D721Med (cell line): ENCODE data around the gene LRRC34.

Experiments used
- DNase-seq: peaks from one replicate; pipeline ENCODE4 v3.0.0; 2011; ENCODE audit warnings: low spot score; ENCODE audit not compliant: insufficient read length
- FAIRE-seq: peaks from 2 replicates; lab custom pipeline; 2011; peaks lifted over from hg19 to GRCh38; lab: Jason Lieb, UNC
- TF ChIP-seq, protein P1 (sequence below): IDR thresholded peaks from 2 replicates; pipeline ENCODE4 v1.5.1; 2012; ENCODE audit warnings: mild to moderate bottlenecking, control low read depth; ENCODE audit not compliant: insufficient read depth; ENCODE audit errors: missing control alignments

LRRC34 gene

DNA sequence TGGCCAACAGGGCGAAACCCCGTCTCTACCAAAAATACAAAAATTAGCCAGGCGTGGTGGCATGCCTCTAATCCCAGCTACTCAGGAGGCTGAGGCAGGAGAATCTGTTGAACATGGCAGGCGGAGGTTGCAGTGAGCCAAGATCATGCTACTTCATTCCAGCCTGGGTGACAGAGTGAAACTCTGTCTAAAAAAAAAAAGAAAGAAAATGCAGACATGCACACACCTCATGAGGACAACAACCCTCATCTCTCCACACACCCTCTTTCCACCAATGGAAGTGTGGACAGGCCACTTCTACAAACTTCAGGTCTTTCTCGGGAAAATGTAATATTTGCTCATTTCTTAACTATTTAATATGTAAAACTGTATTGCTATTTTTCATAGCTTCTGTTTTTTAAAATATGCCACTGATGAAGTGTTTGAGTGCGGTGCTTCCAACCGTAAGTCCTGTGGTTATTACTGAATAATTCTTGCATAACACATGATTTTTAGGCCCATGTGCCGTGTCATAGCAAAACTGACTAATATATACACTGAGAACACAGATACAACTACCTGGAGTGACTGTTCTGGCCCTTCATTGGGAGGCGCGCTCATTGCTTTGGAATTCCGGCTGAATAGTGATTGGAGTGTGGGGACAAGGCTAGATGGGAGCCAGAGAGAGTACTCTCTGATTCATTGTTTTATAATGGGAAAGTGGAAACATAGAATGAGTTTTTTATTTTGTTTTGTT lies 33.9 kb upstream of the LRRC34 start:
- FAIRE-seq: no peak
- no peak for DNase-seq
- TF ChIP-seq, protein P1, sequence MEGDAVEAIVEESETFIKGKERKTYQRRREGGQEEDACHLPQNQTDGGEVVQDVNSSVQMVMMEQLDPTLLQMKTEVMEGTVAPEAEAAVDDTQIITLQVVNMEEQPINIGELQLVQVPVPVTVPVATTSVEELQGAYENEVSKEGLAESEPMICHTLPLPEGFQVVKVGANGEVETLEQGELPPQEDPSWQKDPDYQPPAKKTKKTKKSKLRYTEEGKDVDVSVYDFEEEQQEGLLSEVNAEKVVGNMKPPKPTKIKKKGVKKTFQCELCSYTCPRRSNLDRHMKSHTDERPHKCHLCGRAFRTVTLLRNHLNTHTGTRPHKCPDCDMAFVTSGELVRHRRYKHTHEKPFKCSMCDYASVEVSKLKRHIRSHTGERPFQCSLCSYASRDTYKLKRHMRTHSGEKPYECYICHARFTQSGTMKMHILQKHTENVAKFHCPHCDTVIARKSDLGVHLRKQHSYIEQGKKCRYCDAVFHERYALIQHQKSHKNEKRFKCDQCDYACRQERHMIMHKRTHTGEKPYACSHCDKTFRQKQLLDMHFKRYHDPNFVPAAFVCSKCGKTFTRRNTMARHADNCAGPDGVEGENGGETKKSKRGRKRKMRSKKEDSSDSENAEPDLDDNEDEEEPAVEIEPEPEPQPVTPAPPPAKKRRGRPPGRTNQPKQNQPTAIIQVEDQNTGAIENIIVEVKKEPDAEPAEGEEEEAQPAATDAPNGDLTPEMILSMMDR: no peak

DNA sequence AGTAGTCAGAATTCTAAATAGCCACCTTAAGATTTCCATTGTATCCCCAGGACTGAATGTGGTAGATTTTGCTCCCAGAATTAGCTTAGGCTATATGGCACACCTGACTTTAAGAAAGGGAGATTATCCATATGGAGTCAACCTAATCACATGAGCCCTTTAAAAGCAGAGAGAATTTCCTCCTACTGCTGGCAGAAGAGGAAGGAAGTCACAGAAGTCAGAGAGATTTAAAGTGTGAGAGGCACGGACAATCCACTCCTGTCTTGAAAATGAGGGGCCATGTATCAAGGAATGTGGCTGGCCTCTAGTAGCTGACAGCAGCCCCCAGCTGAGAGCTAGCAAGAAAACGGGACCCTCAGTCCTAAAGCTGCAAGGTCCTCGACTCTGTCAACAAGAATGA lies 30.3 kb upstream of the LRRC34 start:
- DNase-seq (no peak), FAIRE-seq (no peak)

DNA sequence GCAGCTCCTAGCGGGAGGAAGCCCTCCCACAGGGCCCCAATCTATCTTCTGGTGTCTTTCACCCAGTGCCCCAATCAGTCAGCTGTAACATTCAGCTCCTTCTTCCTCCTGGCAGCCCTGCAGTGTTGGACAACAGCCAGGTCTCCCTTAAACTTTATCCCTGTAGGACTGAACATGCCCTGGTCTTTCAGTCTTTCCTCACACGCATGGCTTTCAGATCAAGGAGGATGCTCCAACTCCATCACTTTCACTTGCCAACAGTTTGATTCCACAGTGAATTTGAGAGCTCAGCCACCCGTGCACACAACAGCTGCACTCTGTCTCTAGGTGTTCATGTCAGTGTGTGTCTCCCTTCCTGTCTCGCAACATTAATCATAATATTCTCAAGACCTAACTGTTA lies 28.5 kb upstream of the LRRC34 start:
- no peak for FAIRE-seq
- no peak for DNase-seq

More for the DNA sequence above, 30.3 kb upstream of the LRRC34 start:
- TF ChIP-seq, protein P1: no peak

DNA sequence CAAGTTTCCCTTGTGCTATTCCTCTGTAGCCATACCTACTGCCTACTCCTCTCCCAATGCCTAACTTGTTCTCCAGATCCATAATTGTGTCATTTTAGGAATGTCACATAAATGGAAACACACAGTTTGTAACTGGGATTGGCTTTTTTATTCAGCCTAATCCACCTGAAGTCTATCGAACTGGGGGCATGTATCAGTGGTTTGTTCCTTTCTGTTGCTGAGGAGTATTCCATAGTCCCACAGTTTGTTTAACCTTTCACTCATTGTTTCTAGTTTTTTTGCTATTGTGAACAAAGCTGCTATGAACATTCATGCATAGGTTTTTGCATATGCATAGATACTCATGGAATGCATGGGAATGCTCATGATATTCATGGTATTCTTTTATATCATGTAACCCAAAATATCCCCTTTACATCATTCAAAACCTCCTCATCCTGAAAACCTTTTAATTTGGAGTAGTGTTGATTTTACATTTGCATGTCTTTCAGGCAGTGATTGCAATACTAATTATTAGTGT lies 25.9 kb upstream of the LRRC34 start:
- FAIRE-seq (no peak), DNase-seq (no peak)
- TF ChIP-seq, protein P1: no peak

More for the DNA sequence above, 28.5 kb upstream of the LRRC34 start:
- TF ChIP-seq, protein P1: no peak

DNA sequence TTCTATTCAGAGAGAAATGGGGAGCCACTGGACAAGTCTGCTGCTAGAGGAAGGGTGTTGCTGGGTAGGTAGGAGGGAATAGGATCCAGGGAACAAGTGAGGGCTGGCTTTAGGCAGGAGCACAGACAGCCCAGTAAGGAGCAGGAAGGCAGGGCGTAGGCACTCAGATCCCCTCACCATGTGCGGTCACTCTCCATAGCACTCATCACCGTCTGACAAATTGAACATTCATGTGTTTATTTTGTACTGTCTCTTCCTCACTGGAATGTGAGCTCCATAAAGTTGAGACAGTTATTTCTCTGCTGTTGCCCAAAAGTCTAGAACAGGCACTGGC lies 24.2 kb upstream of the LRRC34 start:
- TF ChIP-seq, protein P1: no peak
- DNase-seq: no peak
- no peak for FAIRE-seq

DNA sequence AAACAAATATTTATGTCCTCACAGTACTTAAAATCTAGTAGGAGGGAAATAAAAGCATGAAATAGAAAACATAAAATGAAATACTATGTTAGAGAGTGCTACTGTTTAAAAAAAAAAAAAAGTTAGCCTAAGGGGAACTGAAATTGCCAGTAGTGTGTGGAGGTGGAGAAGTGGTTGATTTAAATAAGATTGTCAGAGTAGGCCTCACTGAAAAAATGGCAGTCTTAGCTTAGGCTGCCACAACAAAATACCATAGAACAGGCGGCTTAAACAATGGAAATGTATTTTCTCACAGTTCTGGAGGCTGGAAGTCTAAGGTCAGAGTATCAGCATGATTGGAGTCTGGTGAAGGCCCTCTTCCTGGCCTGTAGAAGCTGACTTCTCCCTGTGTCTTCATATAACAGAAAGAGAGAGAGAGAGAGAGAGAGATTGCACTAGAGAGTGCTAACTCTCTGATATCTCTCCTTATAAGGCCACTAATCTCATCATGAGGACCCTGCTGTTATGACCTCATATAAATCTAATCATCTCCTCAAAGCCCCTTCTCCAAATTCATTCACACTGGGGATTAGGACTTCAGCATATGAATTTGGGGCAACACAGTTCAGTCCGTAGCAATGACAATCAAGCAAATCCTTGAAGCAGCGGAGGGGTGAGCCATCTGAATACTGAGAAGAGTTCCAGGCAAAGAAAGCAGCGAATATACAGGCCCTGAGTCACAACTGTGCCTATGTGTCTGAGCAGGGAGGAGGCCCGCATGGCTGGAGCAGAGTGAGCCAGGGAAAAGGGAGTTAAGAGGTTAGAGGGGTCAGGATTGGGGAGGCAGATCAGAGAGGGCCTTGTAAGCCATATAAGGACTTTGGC lies 23.6 kb upstream of the LRRC34 start:
- DNase-seq: no peak

More for the DNA sequence above, 23.6 kb upstream of the LRRC34 start:
- TF ChIP-seq, protein P1: no peak
- FAIRE-seq: no peak
